ENCODE results near the gene PDLIM3. TPM values are rescaled to one million over a fixed set of nuclear protein-coding genes. Genes with fewer than 3 reads are reported as not detected.

Gene PDLIM3
- total and polyA plus RNA-seq, 2 experiments from 2014 or later = 10.0 to 29.3 TPM

GRCh38 chr4:185463541-185463940 lies 71.8 kb downstream of the PDLIM3 start:
- Histone ChIP-seq H3K9me3 (ENCODE audit: low read depth) (no peaks in the 10 kb centered on the region), H3K4me2 (no peak overlapping the region), H3K27me3 (peaks cover 5% of the 10 kb centered on the region), H3K36me3 (replicated peaks; ENCODE audit: insufficient read depth, low read depth) (no peaks in the 10 kb centered on the region), H3K79me2 (no peaks in the 10 kb centered on the region), H3K27ac (no peak overlapping the region), H3K9me2 (replicated peaks; ENCODE audit: insufficient read depth) (no peaks in the 10 kb centered on the region), H3K4me3 (no peak overlapping the region), H3K4me1 (ENCODE audit: insufficient read depth) (peaks cover 14% of the 10 kb centered on the region), H4K20me1 (ENCODE audit: insufficient read depth, poor library complexity, severe bottlenecking) (no peaks in the 10 kb centered on the region), H2AFZ (no peak overlapping the region)
- 91% methylated on average over 6 of the region's 6 CpGs for WGBS (ENCODE audit: low lambda C conversion rate, missing lambda C conversion rate)
- TF ChIP-seq EZH2phosphoT487 (IDR thresholded peaks at IDR 0.05; ENCODE audit: low read depth, severe bottlenecking, unreplicated experiment) (no peak), EZH2 (IDR thresholded peaks at IDR 0.05; ENCODE audit: borderline replicate concordance) (no peak), CTCF (IDR thresholded peaks at IDR 0.05; ENCODE audit: poor library complexity) (no peak)
- DNase-seq (ENCODE audit: low spot score) = no peak

GRCh38 chr4:185461565-185461964 lies 73.7 kb downstream of the PDLIM3 start:
- Histone ChIP-seq H3K9me2 (replicated peaks; ENCODE audit: insufficient read depth) (no peaks in the 10 kb centered on the region), H4K20me1 (ENCODE audit: insufficient read depth, poor library complexity, severe bottlenecking) (no peaks in the 10 kb centered on the region), H2AFZ (no peak overlapping the region), H3K79me2 (no peaks in the 10 kb centered on the region), H3K27ac (no peak overlapping the region), H3K9me3 (ENCODE audit: low read depth) (no peaks in the 10 kb centered on the region), H3K4me1 (ENCODE audit: insufficient read depth) (peaks cover 14% of the 10 kb centered on the region), H3K4me2 (no peak overlapping the region), H3K27me3 (no peaks in the 10 kb centered on the region), H3K4me3 (no peak overlapping the region), H3K36me3 (replicated peaks; ENCODE audit: insufficient read depth, low read depth) (no peaks in the 10 kb centered on the region)
- DNase-seq (ENCODE audit: low spot score) = no peak
- 92% methylated on average over 8 of the region's 8 CpGs for WGBS (ENCODE audit: low lambda C conversion rate, missing lambda C conversion rate)
- no peak for TF ChIP-seq EZH2 (IDR thresholded peaks at IDR 0.05; ENCODE audit: borderline replicate concordance)
- TF ChIP-seq CTCF (IDR thresholded peaks at IDR 0.05; ENCODE audit: poor library complexity) = no peak
- TF ChIP-seq EZH2phosphoT487 (IDR thresholded peaks at IDR 0.05; ENCODE audit: low read depth, severe bottlenecking, unreplicated experiment) = no peak

- Histone ChIP-seq H3K9me3 (ENCODE audit: low read depth) (no peaks in the 10 kb centered on the region), H3K4me3 (no peak overlapping the region), H4K20me1 (ENCODE audit: insufficient read depth, poor library complexity, severe bottlenecking) (no peaks in the 10 kb centered on the region), H2AFZ (no peak overlapping the region), H3K27ac (no peak overlapping the region), H3K27me3 (no peaks in the 10 kb centered on the region), H3K9me2 (replicated peaks; ENCODE audit: insufficient read depth) (no peaks in the 10 kb centered on the region), H3K79me2 (no peaks in the 10 kb centered on the region), H3K36me3 (replicated peaks; ENCODE audit: insufficient read depth, low read depth) (no peaks in the 10 kb centered on the region), H3K4me2 (no peak overlapping the region), H3K4me1 (ENCODE audit: insufficient read depth) (no peaks in the 10 kb centered on the region)
- WGBS (ENCODE audit: low lambda C conversion rate, missing lambda C conversion rate) = 50% methylated on average over 3 of the region's 3 CpGs
- TF ChIP-seq EZH2 (IDR thresholded peaks at IDR 0.05; ENCODE audit: borderline replicate concordance) = no peak
- TF ChIP-seq EZH2phosphoT487 (IDR thresholded peaks at IDR 0.05; ENCODE audit: low read depth, severe bottlenecking, unreplicated experiment) = no peak
- no peak for TF ChIP-seq CTCF (IDR thresholded peaks at IDR 0.05; ENCODE audit: poor library complexity)
- no peak for DNase-seq (ENCODE audit: low spot score)
Observed at GRCh38 chr4:185457136-185457535, 78.2 kb downstream of the PDLIM3 start.

GRCh38 chr4:185456131-185456530 lies 79.2 kb downstream of the PDLIM3 start:
- 54% methylated on average over 2 of the region's 2 CpGs for WGBS (ENCODE audit: low lambda C conversion rate, missing lambda C conversion rate)
- DNase-seq (ENCODE audit: low spot score) = no peak
- no peaks in the 10 kb centered on the region for H3K9me3 ChIP-seq (ENCODE audit: low read depth)
- H3K36me3 ChIP-seq (replicated peaks; ENCODE audit: insufficient read depth, low read depth) = no peaks in the 10 kb centered on the region
- H3K79me2 ChIP-seq = no peaks in the 10 kb centered on the region
- no peak overlapping the region for H3K4me3 ChIP-seq
- H3K4me1 ChIP-seq (ENCODE audit: insufficient read depth) = no peaks in the 10 kb centered on the region
- H3K27me3 ChIP-seq = no peaks in the 10 kb centered on the region
- H3K27ac ChIP-seq = no peak overlapping the region
- H2AFZ ChIP-seq = no peak overlapping the region
- no peaks in the 10 kb centered on the region for H4K20me1 ChIP-seq (ENCODE audit: insufficient read depth, poor library complexity, severe bottlenecking)
- TF ChIP-seq EZH2phosphoT487 (IDR thresholded peaks at IDR 0.05; ENCODE audit: low read depth, severe bottlenecking, unreplicated experiment) (no peak), EZH2 (IDR thresholded peaks at IDR 0.05; ENCODE audit: borderline replicate concordance) (no peak), CTCF (IDR thresholded peaks at IDR 0.05; ENCODE audit: poor library complexity) (no peak)
- H3K9me2 ChIP-seq (replicated peaks; ENCODE audit: insufficient read depth) = no peaks in the 10 kb centered on the region
- no peak overlapping the region for H3K4me2 ChIP-seq

Data from hepatocyte (in vitro differentiated cells).